Measurements from ENCODE around the gene MYO1C. TPM values are rescaled to one million over a fixed set of nuclear protein-coding genes. Genes with fewer than 3 reads are reported as not detected.
"Not testable (repeated sequence)": the region's sequence is repeated elsewhere in the genome, so short reads cannot be mapped to it uniquely, and the experiment has no call there.

The MYO1C gene
- total and polyA plus RNA-seq, 2 donors (not counting 1 experiment from before 2014, with no cell fraction given): 164 to 190 TPM

GRCh38 chr17:1420981-1421380 is 71.5 kb downstream of the MYO1C start:
- Histone ChIP-seq H4K20me1 (ENCODE audit: control insufficient read depth, extremely low read depth, insufficient read depth, low read length) (no peaks in the 10 kb centered on the region), H3K27me3 (ENCODE audit: control insufficient read depth, insufficient read depth, low read length) (no peaks in the 10 kb centered on the region), H3K4me2 (ENCODE audit: extremely low read depth, insufficient read depth, low read length) (no peak overlapping the region), H3K9me3 (ENCODE audit: control insufficient read depth, insufficient read depth, low read depth, low read length) (no peaks in the 10 kb centered on the region), H3K9ac (ENCODE audit: insufficient read depth, low read length) (no peak overlapping the region), H3K36me3 (ENCODE audit: control insufficient read depth, insufficient read depth, low read length) (peaks cover 4% of the 10 kb centered on the region), H3K4me3 (replicated peaks in 1 of 4; ENCODE audit: control extremely low read depth in 1 of 4, insufficient read depth in 1 of 4, low read depth in 3 of 4, low read length in 4 of 4) (no peak overlapping the region), H3K27ac (ENCODE audit: insufficient read depth, low read length) (no peak overlapping the region), H3K4me1 (ENCODE audit: control insufficient read depth, extremely low read depth, insufficient read depth, low read length) (peaks cover 12% of the 10 kb centered on the region), H3K79me2 (ENCODE audit: control insufficient read depth, insufficient read depth, low read length) (peaks cover 27% of the 10 kb centered on the region), H2AFZ (ENCODE audit: low read length) (no peak overlapping the region)
- TF ChIP-seq EZH2 (IDR thresholded peaks at IDR 0.05; ENCODE audit: low read length, missing control alignments): no peak
- TF ChIP-seq CTCF (conservative IDR thresholded peaks at IDR 0.05 in 1 of 2, IDR thresholded peaks at IDR 0.05 in 1 of 2; ENCODE audit: low read depth in 1 of 2, low read length in 2 of 2): no peak
- no peak for DNase-seq (ENCODE audit: low read depth in 2 of 2)

GRCh38 chr17:1420163-1420562 is 72.3 kb downstream of the MYO1C start:
- no peak overlapping the region for H3K27ac ChIP-seq (ENCODE audit: insufficient read depth, low read length)
- no peak for DNase-seq (ENCODE audit: low read depth in 2 of 2)
- no peak overlapping the region for H3K4me2 ChIP-seq (ENCODE audit: extremely low read depth, insufficient read depth, low read length)
- no peak overlapping the region for H2AFZ ChIP-seq (ENCODE audit: low read length)
- no peaks in the 10 kb centered on the region for H3K9me3 ChIP-seq (ENCODE audit: control insufficient read depth, insufficient read depth, low read depth, low read length)
- no peak overlapping the region for H3K4me3 ChIP-seq (replicated peaks in 1 of 4; ENCODE audit: control extremely low read depth in 1 of 4, insufficient read depth in 1 of 4, low read depth in 3 of 4, low read length in 4 of 4)
- H3K79me2 ChIP-seq (ENCODE audit: control insufficient read depth, insufficient read depth, low read length): peaks cover 19% of the 10 kb centered on the region
- peaks cover 3% of the 10 kb centered on the region for H3K36me3 ChIP-seq (ENCODE audit: control insufficient read depth, insufficient read depth, low read length)
- peaks cover 12% of the 10 kb centered on the region for H3K4me1 ChIP-seq (ENCODE audit: control insufficient read depth, extremely low read depth, insufficient read depth, low read length)
- TF ChIP-seq CTCF (conservative IDR thresholded peaks at IDR 0.05 in 1 of 2, IDR thresholded peaks at IDR 0.05 in 1 of 2; ENCODE audit: low read depth in 1 of 2, low read length in 2 of 2) (no peak), EZH2 (IDR thresholded peaks at IDR 0.05; ENCODE audit: low read length, missing control alignments) (no peak)
- no peaks in the 10 kb centered on the region for H4K20me1 ChIP-seq (ENCODE audit: control insufficient read depth, extremely low read depth, insufficient read depth, low read length)
- no peaks in the 10 kb centered on the region for H3K27me3 ChIP-seq (ENCODE audit: control insufficient read depth, insufficient read depth, low read length)
- H3K9ac ChIP-seq (ENCODE audit: insufficient read depth, low read length): no peak overlapping the region

- peaks cover 13% of the 10 kb centered on the region for H3K79me2 ChIP-seq (ENCODE audit: control insufficient read depth, insufficient read depth, low read length)
- H2AFZ ChIP-seq (ENCODE audit: low read length); H3K36me3 ChIP-seq (ENCODE audit: control insufficient read depth, insufficient read depth, low read length): not testable (repeated sequence)
These were observed 74.0 kb downstream of the MYO1C start for GRCh38 chr17:1418476-1418875.

More at GRCh38 chr17:1418476-1418875, 74.0 kb downstream of the MYO1C start:
- H3K27ac ChIP-seq (ENCODE audit: insufficient read depth, low read length); H4K20me1 ChIP-seq (ENCODE audit: control insufficient read depth, extremely low read depth, insufficient read depth, low read length); H3K9me3 ChIP-seq (ENCODE audit: control insufficient read depth, insufficient read depth, low read depth, low read length); H3K4me3 ChIP-seq (replicated peaks in 1 of 4; ENCODE audit: control extremely low read depth in 1 of 4, insufficient read depth in 1 of 4, low read depth in 3 of 4, low read length in 4 of 4); H3K27me3 ChIP-seq (ENCODE audit: control insufficient read depth, insufficient read depth, low read length); DNase-seq (ENCODE audit: low read depth in 2 of 2); H3K4me2 ChIP-seq (ENCODE audit: extremely low read depth, insufficient read depth, low read length); H3K9ac ChIP-seq (ENCODE audit: insufficient read depth, low read length); H3K4me1 ChIP-seq (ENCODE audit: control insufficient read depth, extremely low read depth, insufficient read depth, low read length): not testable (repeated sequence)
